ENCODE measurements around the gene ETV1.

Gene ETV1

DNA sequence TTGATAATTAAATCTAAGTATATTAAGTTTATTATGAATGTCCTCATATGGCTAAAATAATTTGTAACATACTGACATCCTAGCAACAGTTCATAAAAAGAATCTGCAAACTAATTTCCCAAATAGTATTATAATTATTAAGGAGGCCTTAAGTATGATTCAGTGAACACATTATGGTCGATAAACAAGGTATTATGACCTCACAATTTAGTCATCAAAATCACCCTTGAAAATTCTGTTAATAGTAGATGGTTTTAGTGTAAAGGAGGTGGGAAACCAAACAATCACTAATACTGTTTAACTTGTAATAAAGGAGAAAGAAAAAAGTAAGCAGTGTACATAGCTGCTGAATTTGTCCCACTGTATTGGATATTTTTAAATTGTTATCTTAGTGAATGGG lies 2.1 kb downstream of the ETV1 start:
- DNase-seq (ENCODE audit: low read depth, low spot score), result no peak

GRCh38 chr7:13986208-13986607 lies 3.3 kb downstream of the ETV1 start:
- no peak for DNase-seq (ENCODE audit: low read depth, low spot score)

GRCh38 chr7:13984831-13985685 lies 4.4 kb downstream of the ETV1 start:
- DNase-seq (ENCODE audit: low read depth, low spot score), result no peak

GRCh38 chr7:13984061-13984460 lies 5.4 kb downstream of the ETV1 start:
- no peak for DNase-seq (ENCODE audit: low read depth, low spot score)

- no peak for DNase-seq (ENCODE audit: low read depth, low spot score)
These were observed 6.4 kb downstream of the ETV1 start for GRCh38 chr7:13982940-13983677.

GRCh38 chr7:13981070-13981469 lies 8.4 kb downstream of the ETV1 start:
- peak; percentile 89 for DNase-seq (ENCODE audit: low read depth, low spot score)

DNA sequence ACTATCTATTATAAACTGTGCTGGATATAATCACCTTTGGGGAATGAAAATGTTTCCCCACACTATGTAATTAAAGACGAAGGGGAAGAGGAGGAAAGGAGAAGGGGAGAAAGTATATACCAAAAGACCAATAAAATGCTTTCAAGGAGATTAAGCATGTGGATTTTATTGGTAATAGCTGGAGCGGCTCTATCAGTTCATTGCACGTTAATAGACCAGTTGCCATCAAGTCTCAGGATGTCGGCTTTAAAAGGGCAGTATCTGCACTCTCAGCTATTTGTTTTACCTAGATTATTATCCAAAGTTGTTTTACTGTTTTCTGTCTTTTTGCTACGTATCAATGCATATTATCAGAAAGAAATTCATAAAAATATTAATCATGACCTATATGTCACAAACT lies 9.0 kb downstream of the ETV1 start:
- no peak for DNase-seq (ENCODE audit: low read depth, low spot score)

- no peak for DNase-seq (ENCODE audit: low read depth, low spot score)
These were observed 9.6 kb downstream of the ETV1 start for GRCh38 chr7:13979671-13980435.

GRCh38 chr7:13976594-13976993 lies 12.9 kb downstream of the ETV1 start:
- DNase-seq (ENCODE audit: low read depth, low spot score), result no peak

GRCh38 chr7:13965077-13965476 lies 24.4 kb downstream of the ETV1 start:
- no peak for DNase-seq (ENCODE audit: low read depth, low spot score)

- no peak for DNase-seq (ENCODE audit: low read depth, low spot score)
These were observed 25.5 kb downstream of the ETV1 start for GRCh38 chr7:13963925-13964324.

DNA sequence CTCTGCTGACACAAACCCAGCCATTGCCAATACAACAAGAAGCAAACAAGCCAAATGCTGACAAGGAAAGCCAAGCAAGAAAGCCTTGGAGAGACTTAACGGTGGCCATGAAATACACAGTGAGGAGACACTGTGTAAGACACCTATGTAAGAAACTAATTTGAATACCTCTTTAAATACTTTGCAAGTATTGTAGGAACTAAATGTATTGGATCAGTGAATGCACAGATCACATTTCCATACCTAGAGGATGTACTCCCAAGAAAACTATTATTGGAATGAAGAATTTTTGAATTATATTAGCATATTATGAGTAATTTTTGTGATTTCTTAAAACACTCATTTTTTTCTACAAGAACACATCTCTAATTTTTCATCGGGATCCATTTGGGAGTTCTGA lies 34.0 kb downstream of the ETV1 start:
- DNase-seq (ENCODE audit: low read depth, low spot score), result no peak

- no peak for DNase-seq (ENCODE audit: low read depth, low spot score)
These were observed 36.1 kb downstream of the ETV1 start for GRCh38 chr7:13953368-13953767.

DNA sequence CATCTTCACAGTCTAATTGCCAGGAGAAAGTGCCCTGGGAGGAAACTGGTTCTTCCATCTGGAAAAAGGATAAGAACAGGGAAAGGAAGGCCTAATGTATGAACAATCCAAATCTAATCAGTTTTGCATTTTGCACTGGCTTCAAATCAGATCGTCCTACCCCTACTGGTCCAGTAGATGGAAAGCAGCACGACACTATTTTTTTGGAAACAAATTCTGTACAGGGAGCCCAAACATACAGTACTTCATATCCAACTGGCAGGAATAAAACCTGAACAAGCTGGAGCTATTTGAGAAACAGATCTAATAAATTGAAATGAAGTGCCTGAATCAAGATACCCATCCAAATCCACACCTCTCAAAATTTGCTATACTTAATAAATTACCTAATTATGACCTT lies 36.5 kb downstream of the ETV1 start:
- no peak for DNase-seq (ENCODE audit: low read depth, low spot score)

DNA sequence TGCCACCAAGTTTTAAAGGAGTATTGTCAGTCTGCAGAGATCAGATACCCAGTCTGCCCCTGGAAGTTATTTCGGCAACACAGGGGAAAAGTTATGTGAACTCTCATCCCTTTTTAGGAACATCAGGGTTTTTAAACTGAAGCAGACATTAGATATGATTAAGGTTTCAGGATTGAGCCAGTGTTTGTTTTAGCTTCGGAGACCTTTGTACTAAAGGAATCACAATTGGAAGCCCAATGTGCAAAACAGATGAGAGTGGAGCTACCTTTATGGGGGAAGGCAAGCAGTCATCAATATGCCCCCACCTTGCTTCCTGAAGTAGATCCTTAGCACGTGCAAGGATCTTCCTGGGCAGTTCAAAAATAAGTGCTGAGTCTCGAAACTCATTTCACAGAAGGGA lies 39.5 kb downstream of the ETV1 start:
- no peak for DNase-seq (ENCODE audit: low read depth, low spot score)

- DNase-seq (ENCODE audit: low read depth, low spot score), result no peak
These were observed 40.0 kb downstream of the ETV1 start for GRCh38 chr7:13949445-13949844.

- no peak for DNase-seq (ENCODE audit: low read depth, low spot score)
These were observed 41.3 kb downstream of the ETV1 start for GRCh38 chr7:13948019-13948801.

- no peak for DNase-seq (ENCODE audit: low read depth, low spot score)
These were observed 41.9 kb downstream of the ETV1 start for GRCh38 chr7:13947535-13947934.

DNA sequence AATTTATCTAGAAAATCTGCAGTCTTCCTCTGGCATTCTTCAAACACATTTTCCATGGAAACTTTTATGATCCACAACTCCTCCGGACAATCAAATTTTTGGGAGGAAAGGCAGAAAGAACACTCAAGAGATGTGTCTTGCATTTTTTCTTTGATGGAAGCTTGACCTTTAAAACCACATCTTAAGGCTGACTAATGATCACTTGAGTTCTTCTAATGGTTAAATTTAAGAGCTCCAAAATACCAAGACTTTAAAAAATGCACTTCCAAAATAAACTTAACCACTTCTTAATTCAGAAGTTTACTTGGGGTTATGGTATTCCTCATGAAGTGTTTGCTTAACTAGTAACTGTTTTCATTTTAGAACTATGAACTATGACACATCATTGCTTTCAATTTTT lies 43.3 kb downstream of the ETV1 start:
- peak; percentile 23 for DNase-seq (ENCODE audit: low read depth, low spot score)

- no peak for DNase-seq (ENCODE audit: low read depth, low spot score)
These were observed 43.8 kb downstream of the ETV1 start for GRCh38 chr7:13945670-13946069.

- no peak for DNase-seq (ENCODE audit: low read depth, low spot score)
These were observed 55.9 kb downstream of the ETV1 start for GRCh38 chr7:13933536-13933935.

GRCh38 chr7:13933091-13933490 lies 56.4 kb downstream of the ETV1 start:
- no peak for DNase-seq (ENCODE audit: low read depth, low spot score)
